GM10248 (cell line): Measurements from ENCODE around the gene TPK1.
"Not testable (repeated sequence)": the region's sequence is repeated elsewhere in the genome, so short reads cannot be mapped to it uniquely, and the experiment has no call there.

Experiments
- CTCF ChIA-PET: fragments of 300-600 bp; sonication (Branson Sonifier 250); formaldehyde crosslinking; extraction: SDS; loops from one replicate; lab custom pipeline; 2021; ENCODE audit warnings: antibody characterized with exemption; lab: Yijun Ruan, JAX
- POLR2A ChIA-PET: fragments of 350-650 bp; sonication (Branson Sonifier 250); formaldehyde crosslinking; extraction: SDS; loops from one replicate; lab custom pipeline; 2020; ENCODE audit warnings: antibody characterized with exemption; lab: Yijun Ruan, JAX
- DNase-seq: peaks from one replicate; pipeline ENCODE4 v3.0.0; 2012; ENCODE audit errors: extremely low spot score
- CTCF ChIP-seq: IDR thresholded peaks from 2 replicates; pipeline ENCODE4 v1.5.1; 2012; ENCODE audit warnings: mild to moderate bottlenecking, low read depth; ENCODE audit errors: extremely low read depth, missing control alignments, control extremely low read depth

Gene TPK1

DNA sequence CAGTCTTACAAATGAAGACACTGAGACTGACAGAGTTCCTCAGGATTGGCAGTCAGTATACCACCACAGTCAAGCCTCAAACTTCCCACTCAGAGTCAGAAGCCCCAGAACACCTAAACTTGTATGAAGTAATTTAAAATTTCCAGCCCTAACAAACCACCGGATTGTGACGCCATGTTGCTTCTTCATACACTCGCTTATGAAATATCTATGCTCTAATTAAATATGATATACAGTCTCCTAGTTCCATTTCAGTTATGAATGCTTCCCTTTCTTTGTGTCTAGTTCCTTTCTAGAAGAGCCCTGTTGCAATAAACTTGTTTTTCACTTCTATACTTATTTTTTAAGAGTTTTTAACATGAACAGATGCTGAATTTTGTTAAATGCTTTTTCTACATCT, 260.4 kb downstream of the TPK1 start:
- no peak for TF ChIP-seq CTCF
- ChIA-PET POLR2A (no interaction called here), CTCF (no interaction called here)
- DNase-seq = no peak

GRCh38 chr7:144574753-144575152, 261.1 kb downstream of the TPK1 start:
- POLR2A ChIA-PET, DNase-seq, CTCF ChIA-PET: not testable (repeated sequence)

GRCh38 chr7:144568233-144568632, 267.6 kb downstream of the TPK1 start:
- ChIA-PET POLR2A (no interaction called here), CTCF (no interaction called here)
- TF ChIP-seq CTCF = no peak
- DNase-seq = no peak

DNA sequence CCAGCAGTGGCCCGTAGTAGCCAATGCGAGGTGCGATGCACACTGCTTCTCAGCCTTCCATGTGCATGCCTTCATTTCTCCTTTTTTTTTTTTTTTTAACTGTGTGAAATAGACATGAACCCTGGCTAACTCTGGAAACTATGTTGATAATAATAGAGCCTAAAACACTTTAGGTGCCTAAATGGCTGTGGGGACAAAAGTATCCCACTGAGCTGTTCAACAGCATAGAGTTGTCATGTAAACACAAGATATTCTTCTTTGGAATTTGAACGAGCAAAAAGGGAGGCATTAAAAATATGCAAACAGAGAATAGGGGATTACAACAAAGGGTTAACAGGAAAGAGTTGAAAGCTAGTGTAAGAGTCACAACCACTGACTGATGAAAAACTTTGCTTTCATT, 270.3 kb downstream of the TPK1 start:
- ChIA-PET CTCF (no interaction called here), POLR2A (no interaction called here)
- TF ChIP-seq CTCF = no peak
- DNase-seq = no peak

- DNase-seq = no peak
- no peak for TF ChIP-seq CTCF
- CTCF ChIA-PET = interaction anchor here (1.3 kb wide), 1 partner anchor 44 kb away, joined by 3 read pairs; no protein-coding TSS in a partner anchor
- POLR2A ChIA-PET = no interaction called here
Measured at GRCh38 chr7:144549861-144550260, 286.0 kb downstream of the TPK1 start.

GRCh38 chr7:144548556-144548955, 287.3 kb downstream of the TPK1 start:
- CTCF ChIA-PET = no interaction called here
- TF ChIP-seq CTCF = no peak
- DNase-seq = no peak
- POLR2A ChIA-PET = no interaction called here

- TF ChIP-seq CTCF = no peak
- DNase-seq = no peak
- ChIA-PET POLR2A (no interaction called here), CTCF (no interaction called here)
Measured at GRCh38 chr7:144547888-144548287, 288.0 kb downstream of the TPK1 start.
